Hepatocyte (in vitro differentiated cells): Measurements from ENCODE around the gene TNFAIP8L2. TPM values are rescaled to one million over a fixed set of nuclear protein-coding genes. Genes with fewer than 3 reads are reported as not detected.

Source experiments
- DNase-seq: peaks from one replicate; pipeline ENCODE4 v3.0.0-alpha.2; 2016; ENCODE audit warnings: low spot score
- H2AFZ ChIP-seq: fragments of 200-600 bp; sonication (generic); 2 replicates; pipeline ENCODE4 v1.6.0; 2016; ENCODE audit warnings: antibody characterized with exemption, mild to moderate bottlenecking
- H3K27ac ChIP-seq: fragments of 200-600 bp; sonication (generic); 2 replicates; pipeline ENCODE4 v1.5.1; 2016; ENCODE audit warnings: mild to moderate bottlenecking
- H3K27me3 ChIP-seq: fragments of 200-600 bp; sonication (generic); 2 replicates; pipeline ENCODE4 v1.6.1; 2016
- H3K36me3 ChIP-seq: fragments of 200-600 bp; sonication (generic); replicated peaks from 2 replicates; pipeline ENCODE4 v1.5.1; 2016; ENCODE audit warnings: low read depth; ENCODE audit not compliant: insufficient read depth
- H3K4me1 ChIP-seq: fragments of 200-600 bp; sonication (generic); 2 replicates; pipeline ENCODE4 v1.5.1; 2016; ENCODE audit warnings: mild to moderate bottlenecking, moderate library complexity; ENCODE audit not compliant: insufficient read depth
- H3K4me2 ChIP-seq: fragments of 200-600 bp; sonication (generic); 2 replicates; pipeline ENCODE4 v1.6.0; 2016
- H3K4me3 ChIP-seq: fragments of 200-600 bp; sonication (generic); 2 replicates; pipeline ENCODE4 v1.5.1; 2016; ENCODE audit warnings: mild to moderate bottlenecking
- H3K79me2 ChIP-seq: fragments of 200-600 bp; sonication (generic); 2 replicates; pipeline ENCODE4 v1.6.0; 2017; ENCODE audit warnings: mild to moderate bottlenecking
- H3K9me2 ChIP-seq: fragments of 200-600 bp; sonication (generic); replicated peaks from 2 replicates; pipeline ENCODE4 v1.6.0; 2017; ENCODE audit warnings: mild to moderate bottlenecking; ENCODE audit not compliant: insufficient read depth
- H3K9me3 ChIP-seq: fragments of 200-600 bp; sonication (generic); 2 replicates; pipeline ENCODE4 v1.5.1; 2016; ENCODE audit warnings: low read depth, mild to moderate bottlenecking
- H4K20me1 ChIP-seq: fragments of 200-600 bp; sonication (generic); 2 replicates; pipeline ENCODE4 v1.6.0; 2016; ENCODE audit warnings: mild to moderate bottlenecking; ENCODE audit not compliant: insufficient read depth, poor library complexity, severe bottlenecking
- CTCF ChIP-seq: fragments of 200-600 bp; sonication (generic); IDR thresholded peaks from 2 replicates; pipeline ENCODE4 v1.5.1; 2016; ENCODE audit warnings: antibody characterized with exemption, mild to moderate bottlenecking; ENCODE audit not compliant: poor library complexity
- EZH2 ChIP-seq: fragments of 200-600 bp; sonication (generic); IDR thresholded peaks from 2 replicates; pipeline ENCODE4 v1.6.1; 2016; ENCODE audit warnings: antibody characterized with exemption, mild to moderate bottlenecking, borderline replicate concordance
- EZH2phosphoT487 ChIP-seq: fragments of 200-600 bp; sonication (generic); IDR thresholded peaks from one replicate; pipeline ENCODE4 v1.6.1; 2018; ENCODE audit warnings: antibody characterized with exemption, mild to moderate bottlenecking, low read depth, moderate library complexity; ENCODE audit not compliant: unreplicated experiment, severe bottlenecking
- WGBS: methylation state at CpG from one replicate; pipeline ENCODE4 v1.1.6; 2016; ENCODE audit warnings: low lambda C conversion rate; ENCODE audit errors: missing lambda C conversion rate; 5-methylcytosine and 5-hydroxymethylcytosine counted together
- polyA plus RNA-seq: library from polyadenylated mRNA; unstranded; fragments of >200 nt; fragmentation: Nextera tagmentation; extraction: Ambion mirVana; gene quantifications from 2 replicates; pipeline ENCODE4 v1.2.1, GENCODE V29; 2016
- total RNA-seq: library from RNA; depleted of rRNA; stranded (reverse); fragments of >200 nt; gene quantifications from 2 replicates; pipeline ENCODE4 v1.2.3, GENCODE V29; 2014

The TNFAIP8L2 gene
- total and polyA plus RNA-seq, 2 experiments from 2014 or later, result 0.70 TPM; not detected in 1

- Histone ChIP-seq H3K4me1 (peaks cover 20% of the 10 kb centered on the region), H3K27me3 (peaks cover 3% of the 10 kb centered on the region), H3K9me2 (no peaks in the 10 kb centered on the region), H4K20me1 (no peaks in the 10 kb centered on the region), H3K4me2 (peak overlapping the region; percentile 91), H3K36me3 (no peaks in the 10 kb centered on the region), H3K79me2 (peaks cover 7% of the 10 kb centered on the region), H3K4me3 (peak overlapping the region; percentile 58), H3K9me3 (no peaks in the 10 kb centered on the region), H2AFZ (peak overlapping the region; percentile 50), H3K27ac (peak overlapping the region; percentile 91)
- WGBS, result 18% methylated on average over 7 of the region's 7 CpGs
- DNase-seq, result peak; percentile 31
- TF ChIP-seq CTCF, result no peak
- no peak for TF ChIP-seq EZH2
- no peak for TF ChIP-seq EZH2phosphoT487
Measured at GRCh38 chr1:151147132-151147503, 9.3 kb upstream of the TNFAIP8L2 start.

- 73% methylated on average over 2 of the region's 2 CpGs for WGBS
- H3K36me3 ChIP-seq, result no peaks in the 10 kb centered on the region
- peak; percentile 50 for DNase-seq
- H3K4me2 ChIP-seq, result peak overlapping the region; percentile 91
- no peaks in the 10 kb centered on the region for H3K9me3 ChIP-seq
- H3K4me3 ChIP-seq, result no peak overlapping the region
- peak overlapping the region; percentile 50 for H2AFZ ChIP-seq
- H3K4me1 ChIP-seq, result peaks cover 20% of the 10 kb centered on the region
- no peaks in the 10 kb centered on the region for H4K20me1 ChIP-seq
- H3K9me2 ChIP-seq, result no peaks in the 10 kb centered on the region
- TF ChIP-seq EZH2 (no peak), EZH2phosphoT487 (no peak), CTCF (no peak)
- peak overlapping the region; percentile 91 for H3K27ac ChIP-seq
- peaks cover 3% of the 10 kb centered on the region for H3K27me3 ChIP-seq
- H3K79me2 ChIP-seq, result peaks cover 7% of the 10 kb centered on the region
Measured at GRCh38 chr1:151147665-151148064, 8.8 kb upstream of the TNFAIP8L2 start.

GRCh38 chr1:151157067-151157531 is 650 bp downstream of the TNFAIP8L2 start:
- Histone ChIP-seq H3K27me3 (no peaks in the 10 kb centered on the region), H3K27ac (no peak overlapping the region), H3K9me3 (no peaks in the 10 kb centered on the region), H3K4me2 (no peak overlapping the region), H3K9me2 (no peaks in the 10 kb centered on the region), H3K79me2 (no peaks in the 10 kb centered on the region), H3K4me3 (no peak overlapping the region), H4K20me1 (no peaks in the 10 kb centered on the region), H2AFZ (no peak overlapping the region), H3K4me1 (no peaks in the 10 kb centered on the region), H3K36me3 (no peaks in the 10 kb centered on the region)
- no peak for DNase-seq
- no peak for TF ChIP-seq CTCF
- no peak for TF ChIP-seq EZH2phosphoT487
- no peak for TF ChIP-seq EZH2
- 96% methylated on average over 6 of the region's 6 CpGs for WGBS

- WGBS, result 90% methylated on average over 5 of the region's 5 CpGs
- Histone ChIP-seq H3K4me3 (no peak overlapping the region), H3K9me2 (no peaks in the 10 kb centered on the region), H3K36me3 (no peaks in the 10 kb centered on the region), H4K20me1 (no peaks in the 10 kb centered on the region), H3K9me3 (no peaks in the 10 kb centered on the region), H3K27ac (no peak overlapping the region), H3K4me1 (no peaks in the 10 kb centered on the region), H3K79me2 (peaks cover 9% of the 10 kb centered on the region), H2AFZ (no peak overlapping the region), H3K4me2 (no peak overlapping the region), H3K27me3 (no peaks in the 10 kb centered on the region)
- TF ChIP-seq EZH2 (no peak), CTCF (no peak), EZH2phosphoT487 (no peak)
- no peak for DNase-seq
Measured at GRCh38 chr1:151158326-151158725, 1.9 kb downstream of the TNFAIP8L2 start.
